Measurements from ENCODE around the gene SNRNP27.
"Not testable (repeated sequence)": the region's sequence is repeated elsewhere in the genome, so short reads cannot be mapped to it uniquely, and the experiment has no call there.

Gene SNRNP27

DNA sequence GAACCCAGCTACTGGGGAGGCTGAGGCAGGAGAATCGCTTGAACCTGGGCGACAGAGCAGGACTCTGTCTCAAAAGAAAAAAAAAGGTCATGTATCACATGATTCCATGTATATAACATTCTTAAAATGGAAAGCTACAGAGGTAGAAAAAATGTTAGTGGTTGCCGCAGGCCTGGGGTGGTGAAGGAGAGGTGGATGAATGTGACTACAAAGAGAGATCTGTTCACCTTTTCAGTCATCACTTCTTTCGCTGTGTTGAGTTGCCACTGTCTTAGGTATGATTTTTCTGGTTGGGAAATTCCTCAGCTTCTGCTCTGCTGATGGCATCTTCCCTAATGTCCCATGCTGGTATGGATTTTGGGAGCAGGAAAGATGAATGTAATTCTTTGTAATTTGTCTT lies 5.3 kb upstream of the SNRNP27 start:
- DNase-seq: peak in 1 of 2 donors; percentile 12
- Histone ChIP-seq H3K18ac (ENCODE audit: low read length) (no peak overlapping the region), H3K79me1 (ENCODE audit: low read length) (no peaks in the 10 kb centered on the region), H4K12ac (ENCODE audit: low read depth, low read length) (no peak overlapping the region), H2BK5ac (ENCODE audit: low read depth, low read length, poor library complexity) (no peak overlapping the region), H3K79me2 (ENCODE audit: control insufficient read depth, insufficient read depth, low read length, poor library complexity) (no peaks in the 10 kb centered on the region), H3K36me3 (ENCODE audit: control insufficient read depth in 1 of 2, insufficient read depth in 2 of 2, low read length in 2 of 2) (no peaks in the 10 kb centered on the region), H2BK12ac (ENCODE audit: low read length) (no peak overlapping the region), H3K9me3 (ENCODE audit: insufficient read depth, low read depth, low read length) (no peaks in the 10 kb centered on the region), H3K14ac (ENCODE audit: low read length) (no peak overlapping the region), H2AFZ (ENCODE audit: insufficient read depth, low read length, poor library complexity) (no peak overlapping the region), H3K4me3 (ENCODE audit: low read depth, low read length) (no peak overlapping the region), H3K4me1 (ENCODE audit: control insufficient read depth in 1 of 2, insufficient read depth in 2 of 2, low read length in 2 of 2) (peaks cover 3% of the 10 kb centered on the region in 2 experiments), H4K8ac (ENCODE audit: low read depth, low read length) (no peak overlapping the region), H3K27ac (ENCODE audit: low read depth, low read length) (no peak overlapping the region), H2BK120ac (ENCODE audit: insufficient read depth, low read length, poor library complexity) (no peak overlapping the region), H3K4ac (ENCODE audit: low read depth, low read length) (no peak overlapping the region), H3K27me3 (ENCODE audit: insufficient read depth, low read length) (no peaks in the 10 kb centered on the region), H2AK5ac (ENCODE audit: low read length) (no peak overlapping the region), H3K4me2 (ENCODE audit: low read length) (no peak overlapping the region), H4K91ac (ENCODE audit: low read depth, low read length) (no peak overlapping the region), H3K9ac (ENCODE audit: low read length) (no peak overlapping the region), H3K23ac (ENCODE audit: low read length) (no peak overlapping the region)
- WGBS (ENCODE audit: extremely low coverage, insufficient coverage, insufficient read length): no CpG with 5 or more reads among the region's 4 CpGs

DNA sequence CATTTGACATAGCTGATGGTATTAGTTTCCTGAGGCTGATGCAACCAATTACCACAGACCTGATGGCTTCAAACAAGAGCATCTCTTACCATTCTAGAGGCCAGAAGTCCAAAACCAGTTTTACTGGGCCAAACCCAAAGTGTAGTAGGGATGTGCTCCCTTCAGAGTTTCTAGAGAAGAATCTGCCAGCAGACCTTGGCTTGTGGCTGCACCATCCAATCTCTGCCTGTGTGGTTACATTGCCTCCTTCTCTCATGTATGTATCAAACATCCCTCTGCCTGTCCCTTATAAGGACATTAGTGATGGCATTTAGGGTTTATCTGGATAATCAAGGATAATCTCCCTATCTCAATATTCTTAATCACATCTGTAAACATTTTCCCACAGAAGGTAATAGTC lies 4.5 kb upstream of the SNRNP27 start:
- H2BK5ac ChIP-seq (ENCODE audit: low read depth, low read length, poor library complexity): no peak overlapping the region
- H2BK12ac ChIP-seq (ENCODE audit: low read length): no peak overlapping the region
- H3K4me2 ChIP-seq (ENCODE audit: low read length): no peak overlapping the region
- H3K79me1 ChIP-seq (ENCODE audit: low read length): peaks cover 4% of the 10 kb centered on the region
- no peaks in the 10 kb centered on the region for H3K27me3 ChIP-seq (ENCODE audit: insufficient read depth, low read length)
- no peak overlapping the region for H4K91ac ChIP-seq (ENCODE audit: low read depth, low read length)
- H3K9ac ChIP-seq (ENCODE audit: low read length): no peak overlapping the region
- no peak overlapping the region for H3K14ac ChIP-seq (ENCODE audit: low read length)
- peaks cover 2 to 3% of the 10 kb centered on the region in 2 experiments for H3K4me1 ChIP-seq (ENCODE audit: control insufficient read depth in 1 of 2, insufficient read depth in 2 of 2, low read length in 2 of 2)
- no peak overlapping the region for H2BK120ac ChIP-seq (ENCODE audit: insufficient read depth, low read length, poor library complexity)
- no peak overlapping the region for H2AK5ac ChIP-seq (ENCODE audit: low read length)
- H3K23ac ChIP-seq (ENCODE audit: low read length): no peak overlapping the region
- H3K79me2 ChIP-seq (ENCODE audit: control insufficient read depth, insufficient read depth, low read length, poor library complexity): peaks cover 4% of the 10 kb centered on the region
- no peak overlapping the region for H3K27ac ChIP-seq (ENCODE audit: low read depth, low read length)
- no peak overlapping the region for H2AFZ ChIP-seq (ENCODE audit: insufficient read depth, low read length, poor library complexity)
- H3K4ac ChIP-seq (ENCODE audit: low read depth, low read length): no peak overlapping the region
- no peak overlapping the region for H4K12ac ChIP-seq (ENCODE audit: low read depth, low read length)
- no peaks in the 10 kb centered on the region for H3K36me3 ChIP-seq (ENCODE audit: control insufficient read depth in 1 of 2, insufficient read depth in 2 of 2, low read length in 2 of 2)
- H3K9me3 ChIP-seq (ENCODE audit: insufficient read depth, low read depth, low read length): no peaks in the 10 kb centered on the region
- H4K8ac ChIP-seq (ENCODE audit: low read depth, low read length): no peak overlapping the region
- no peak overlapping the region for H3K18ac ChIP-seq (ENCODE audit: low read length)
- no peak overlapping the region for H3K4me3 ChIP-seq (ENCODE audit: low read depth, low read length)
- peak in 1 of 2 donors; percentile 3 for DNase-seq

DNA sequence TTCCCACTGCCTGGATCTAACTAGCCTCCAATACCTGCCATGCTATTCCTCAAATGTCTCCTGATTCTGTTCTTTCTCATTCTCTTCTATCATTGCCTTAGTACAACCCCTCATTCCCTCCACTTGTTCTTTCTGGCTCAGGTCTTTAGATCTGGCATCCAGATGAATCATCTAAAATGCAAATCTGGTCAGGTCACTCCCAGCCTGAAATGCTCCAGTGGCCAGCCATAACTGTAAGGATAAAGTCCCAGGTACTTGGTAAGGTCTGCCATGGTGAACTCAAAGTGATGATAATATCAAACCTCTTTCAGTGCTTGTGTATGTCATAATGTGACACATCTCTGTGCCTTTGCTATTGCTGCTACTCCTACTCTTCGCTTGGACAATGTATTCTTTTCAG lies 2.9 kb upstream of the SNRNP27 start:
- no peak overlapping the region for H2BK120ac ChIP-seq (ENCODE audit: insufficient read depth, low read length, poor library complexity)
- no CpG with 5 or more reads among the region's 1 CpG for WGBS (ENCODE audit: extremely low coverage, insufficient coverage, insufficient read length)
- no peak overlapping the region for H3K27ac ChIP-seq (ENCODE audit: low read depth, low read length)
- H3K36me3 ChIP-seq (ENCODE audit: control insufficient read depth in 1 of 2, insufficient read depth in 2 of 2, low read length in 2 of 2): peaks cover 2 to 7% of the 10 kb centered on the region in 2 experiments
- H2BK5ac ChIP-seq (ENCODE audit: low read depth, low read length, poor library complexity): no peak overlapping the region
- H2BK12ac ChIP-seq (ENCODE audit: low read length): no peak overlapping the region
- no peak overlapping the region for H3K4me3 ChIP-seq (ENCODE audit: low read depth, low read length)
- no peak overlapping the region for H3K4ac ChIP-seq (ENCODE audit: low read depth, low read length)
- no peaks in the 10 kb centered on the region for H3K9me3 ChIP-seq (ENCODE audit: insufficient read depth, low read depth, low read length)
- peaks cover 6% of the 10 kb centered on the region for H3K79me2 ChIP-seq (ENCODE audit: control insufficient read depth, insufficient read depth, low read length, poor library complexity)
- no peak overlapping the region for H4K8ac ChIP-seq (ENCODE audit: low read depth, low read length)
- H3K18ac ChIP-seq (ENCODE audit: low read length): no peak overlapping the region
- H2AK5ac ChIP-seq (ENCODE audit: low read length): no peak overlapping the region
- no peak overlapping the region for H3K14ac ChIP-seq (ENCODE audit: low read length)
- no peak overlapping the region for H3K9ac ChIP-seq (ENCODE audit: low read length)
- H3K4me2 ChIP-seq (ENCODE audit: low read length): no peak overlapping the region
- H3K79me1 ChIP-seq (ENCODE audit: low read length): peaks cover 4% of the 10 kb centered on the region
- H3K27me3 ChIP-seq (ENCODE audit: insufficient read depth, low read length): no peaks in the 10 kb centered on the region
- no peak overlapping the region for H2AFZ ChIP-seq (ENCODE audit: insufficient read depth, low read length, poor library complexity)
- H3K23ac ChIP-seq (ENCODE audit: low read length): no peak overlapping the region
- H4K12ac ChIP-seq (ENCODE audit: low read depth, low read length): no peak overlapping the region
- no peak overlapping the region for H4K91ac ChIP-seq (ENCODE audit: low read depth, low read length)
- DNase-seq: no peak
- H3K4me1 ChIP-seq (ENCODE audit: control insufficient read depth in 1 of 2, insufficient read depth in 2 of 2, low read length in 2 of 2): peaks cover 3 to 6% of the 10 kb centered on the region in 2 experiments

DNA sequence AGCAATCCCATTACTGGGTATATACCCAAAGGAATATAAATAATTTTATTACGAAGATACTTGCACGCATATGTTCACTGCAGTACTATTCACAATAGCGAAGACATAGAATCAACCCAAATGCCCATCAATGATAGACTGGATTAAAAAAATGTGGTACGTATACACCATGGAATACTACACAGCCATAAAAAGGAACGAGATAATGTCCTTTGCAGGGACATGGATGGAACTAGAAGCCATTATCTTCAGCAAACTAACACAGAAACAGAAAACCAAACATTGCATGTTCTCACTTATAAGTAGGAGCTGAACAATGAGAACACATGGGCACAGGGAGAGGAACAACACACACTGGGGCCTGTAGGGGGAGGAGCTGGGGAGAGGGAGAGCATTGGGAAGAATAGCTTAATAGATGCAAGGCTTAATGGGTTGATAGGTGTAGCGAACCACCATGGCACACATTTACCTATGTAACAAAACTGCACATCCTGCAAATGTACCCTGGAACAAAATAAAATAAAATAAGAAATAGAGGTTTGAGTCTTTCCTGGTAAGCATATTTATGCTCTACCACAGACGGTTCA lies 825 bp upstream of the SNRNP27 start:
- H3K14ac ChIP-seq (ENCODE audit: low read length); H4K12ac ChIP-seq (ENCODE audit: low read depth, low read length); H3K9me3 ChIP-seq (ENCODE audit: insufficient read depth, low read depth, low read length); H3K23ac ChIP-seq (ENCODE audit: low read length); H2BK5ac ChIP-seq (ENCODE audit: low read depth, low read length, poor library complexity); H3K4me2 ChIP-seq (ENCODE audit: low read length); H3K4me1 ChIP-seq (ENCODE audit: control insufficient read depth in 1 of 2, insufficient read depth in 2 of 2, low read length in 2 of 2); H3K18ac ChIP-seq (ENCODE audit: low read length); H3K79me1 ChIP-seq (ENCODE audit: low read length); H3K27ac ChIP-seq (ENCODE audit: low read depth, low read length); H3K79me2 ChIP-seq (ENCODE audit: control insufficient read depth, insufficient read depth, low read length, poor library complexity); H3K4ac ChIP-seq (ENCODE audit: low read depth, low read length); H2AFZ ChIP-seq (ENCODE audit: insufficient read depth, low read length, poor library complexity); H3K4me3 ChIP-seq (ENCODE audit: low read depth, low read length); H2BK120ac ChIP-seq (ENCODE audit: insufficient read depth, low read length, poor library complexity); H2AK5ac ChIP-seq (ENCODE audit: low read length); H2BK12ac ChIP-seq (ENCODE audit: low read length); H4K91ac ChIP-seq (ENCODE audit: low read depth, low read length); H3K9ac ChIP-seq (ENCODE audit: low read length); H3K27me3 ChIP-seq (ENCODE audit: insufficient read depth, low read length): not testable (repeated sequence)
- peaks cover 11 to 12% of the 10 kb centered on the region in 2 experiments for H3K36me3 ChIP-seq (ENCODE audit: control insufficient read depth in 1 of 2, insufficient read depth in 2 of 2, low read length in 2 of 2)
- peak in 1 of 2 donors; percentile 32 for DNase-seq
- no CpG with 5 or more reads among the region's 7 CpGs for WGBS (ENCODE audit: extremely low coverage, insufficient coverage, insufficient read length)
- H4K8ac ChIP-seq (ENCODE audit: low read depth, low read length): peak overlapping the region; percentile 74

Measured in trophoblast cell (in vitro differentiated cells and primary cell).